Measurements from ENCODE around the gene CD2AP. TPM values are rescaled to one million over a fixed set of nuclear protein-coding genes. Genes with fewer than 3 reads are reported as not detected.

CD2AP gene
- total and polyA plus RNA-seq, 2 of the 8 experiments (the other 6 are each of a cell fraction or from before 2014, with no cell fraction given) = 8.6 to 75.6 TPM

DNA sequence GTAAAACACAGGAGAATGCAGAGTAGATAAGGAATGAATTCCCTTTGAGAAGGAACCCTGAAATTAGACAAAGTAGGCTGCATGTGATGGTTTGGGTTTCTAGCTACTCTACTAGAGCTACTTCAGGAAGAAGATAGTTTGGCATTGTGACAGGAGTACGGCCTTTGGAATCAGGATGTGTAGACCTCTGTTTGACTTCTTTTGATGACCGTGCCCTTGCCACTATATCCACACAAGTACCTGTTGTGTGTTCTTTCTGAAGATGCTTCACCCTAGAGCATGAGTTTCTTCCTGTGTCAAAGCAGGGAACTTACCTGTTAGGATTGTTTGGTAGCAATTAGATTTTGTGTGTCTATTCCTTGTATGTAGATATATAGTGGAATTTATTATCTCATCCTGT is 41.7 kb downstream of the CD2AP start (continued):
- TF ChIP-seq SIX5 (IDR thresholded peaks at IDR 0.05; ENCODE audit: low read depth, low read length) = no peak
